Right renal cortex interstitium (tissue), 3 donors: Measurements from ENCODE around the gene CELF2. TPM values are rescaled to one million over a fixed set of nuclear protein-coding genes. Genes with fewer than 3 reads are reported as not detected.
"Not testable (repeated sequence)": the region's sequence is repeated elsewhere in the genome, so short reads cannot be mapped to it uniquely, and the experiment has no call there.

ENCODE experiments used
- DNase-seq, 3 donors: peaks; one replicate each; pipeline ENCODE4 v3.0.0-alpha.2; 2013; ENCODE audit warnings: low read depth in 3 of 3, low spot score in 2 of 3
- polyA plus RNA-seq, 3 donors: library from polyadenylated mRNA; unstranded; fragments of 120-200 nt; gene quantifications; one replicate each; pipeline ENCODE4 v1.2.1, GENCODE V29; 2013; ENCODE audit not compliant: insufficient read length in 3 of 3

CELF2 gene
- polyA plus RNA-seq, 3 donors, result 9.6 to 11.8 (median 10.8) TPM

DNA sequence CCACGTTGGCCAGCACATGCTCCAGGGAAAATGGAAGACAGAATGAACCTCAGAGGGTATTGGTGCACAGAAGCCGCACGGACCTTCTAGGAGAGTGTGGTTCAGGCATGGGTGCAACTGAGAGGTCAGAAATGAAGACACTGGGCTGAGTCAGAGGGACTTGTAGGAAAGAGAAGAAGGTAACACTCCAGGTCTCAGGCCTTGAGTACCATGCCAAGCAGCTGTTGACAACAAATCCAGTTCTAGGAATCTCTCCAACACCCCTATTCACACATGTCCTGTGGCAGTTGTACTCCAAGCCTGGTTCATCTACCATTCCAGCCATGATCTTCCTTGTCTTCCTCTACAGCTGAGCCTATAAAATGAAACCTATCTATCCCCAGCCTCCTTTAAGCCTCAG lies 342.2 kb downstream of the CELF2 start:
- no peak for DNase-seq

DNA sequence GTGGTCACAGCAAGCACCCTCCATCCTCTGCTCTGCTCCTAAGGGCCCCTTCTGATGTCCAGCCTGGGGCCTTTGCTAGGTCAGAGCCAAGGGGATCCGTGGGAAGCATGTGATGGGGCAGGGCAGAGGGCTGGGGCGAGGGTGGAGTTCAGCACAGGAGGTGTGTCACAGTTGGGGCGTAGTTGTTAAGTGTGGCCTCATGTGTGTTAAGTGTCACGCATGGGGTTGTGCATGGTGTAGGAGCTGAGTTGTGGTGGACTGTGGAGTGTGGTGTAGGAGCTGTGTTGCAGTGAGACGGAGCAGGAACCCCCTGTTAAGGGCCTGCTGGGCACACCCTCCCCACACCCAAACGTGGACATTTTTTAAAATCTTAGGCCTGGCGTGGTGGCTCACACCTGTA lies 345.8 kb downstream of the CELF2 start:
- DNase-seq, result no peak

DNA sequence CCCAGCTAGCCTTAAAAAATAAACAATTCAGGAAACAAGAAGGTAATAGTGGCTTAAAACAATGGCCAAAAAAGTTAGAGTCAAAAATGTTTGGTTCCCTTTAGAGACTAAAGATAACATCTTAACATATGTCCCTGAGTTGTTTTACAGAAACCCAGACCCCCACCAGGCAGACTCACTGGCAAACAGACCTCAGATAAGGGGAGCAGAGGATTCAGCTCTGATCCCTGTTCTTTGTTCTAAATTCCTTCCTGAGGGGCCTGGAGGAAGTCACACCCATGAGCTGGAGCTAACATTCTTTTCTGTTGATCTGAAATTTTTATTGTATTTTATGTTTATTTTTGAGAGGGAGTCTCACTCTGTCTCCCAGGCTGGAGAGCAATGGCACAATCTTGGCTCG lies 346.6 kb downstream of the CELF2 start:
- no peak for DNase-seq

DNA sequence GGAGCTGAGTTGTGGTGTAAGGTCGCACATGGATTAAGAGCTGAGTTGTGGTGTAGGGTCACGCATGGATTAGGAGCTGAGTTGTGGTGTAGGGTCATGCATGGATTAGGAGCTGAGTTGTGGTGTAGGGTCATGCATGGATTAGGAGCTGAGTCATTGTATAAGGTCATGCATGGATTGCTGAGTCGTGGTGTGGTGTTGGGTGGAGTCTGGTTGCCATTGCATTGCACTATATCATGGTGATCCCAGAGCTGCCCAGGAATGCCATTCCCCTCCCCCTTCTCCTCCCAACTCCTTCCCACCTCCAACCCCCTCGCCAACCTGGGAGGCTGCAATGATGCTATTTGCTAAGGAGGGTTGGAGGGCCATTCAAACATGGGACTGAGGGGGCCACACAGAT lies 349.2 kb downstream of the CELF2 start:
- not testable (repeated sequence) for DNase-seq

DNA sequence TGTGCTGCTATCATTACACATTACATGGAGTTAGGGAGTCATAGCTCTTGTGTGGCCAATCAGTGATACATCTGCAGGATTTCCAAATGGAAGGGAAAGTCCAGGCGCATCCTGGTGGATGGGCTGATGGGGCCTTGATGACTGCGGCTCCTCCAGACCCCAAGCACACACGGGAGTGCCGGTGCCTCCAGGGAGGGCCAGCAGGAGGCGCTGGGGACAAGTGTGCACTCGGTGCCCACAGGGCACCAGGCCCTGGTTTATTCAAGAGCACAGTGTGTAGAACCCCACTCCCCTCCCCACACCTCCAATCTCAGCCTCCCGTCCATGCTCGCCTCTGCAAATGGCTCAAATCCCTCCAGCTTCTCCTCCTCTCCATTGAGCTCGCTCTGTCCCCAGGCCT lies 349.8 kb downstream of the CELF2 start:
- DNase-seq, result no peak

DNA sequence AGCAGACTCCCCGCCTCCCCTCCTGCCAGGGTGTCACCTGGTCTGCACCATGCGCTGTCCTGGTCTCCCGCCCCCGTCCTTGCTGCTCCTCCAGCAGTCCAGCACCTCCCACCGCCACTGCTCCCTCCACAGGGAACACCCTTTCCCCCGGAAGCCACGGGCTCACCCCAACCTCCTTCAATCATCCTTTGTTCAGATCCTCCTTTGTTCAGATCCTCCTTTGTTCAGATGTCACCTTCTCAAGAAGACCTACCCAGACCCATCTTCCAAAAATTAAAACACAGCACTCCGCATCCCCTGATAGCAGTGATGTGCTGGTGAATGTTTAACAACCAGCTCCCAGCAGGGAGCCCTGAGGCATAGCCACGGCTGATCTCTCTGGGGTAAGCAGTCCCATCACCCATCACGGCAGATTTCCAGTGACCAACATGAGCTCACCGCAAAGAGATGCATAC lies 356.1 kb downstream of the CELF2 start:
- no peak for DNase-seq

DNA sequence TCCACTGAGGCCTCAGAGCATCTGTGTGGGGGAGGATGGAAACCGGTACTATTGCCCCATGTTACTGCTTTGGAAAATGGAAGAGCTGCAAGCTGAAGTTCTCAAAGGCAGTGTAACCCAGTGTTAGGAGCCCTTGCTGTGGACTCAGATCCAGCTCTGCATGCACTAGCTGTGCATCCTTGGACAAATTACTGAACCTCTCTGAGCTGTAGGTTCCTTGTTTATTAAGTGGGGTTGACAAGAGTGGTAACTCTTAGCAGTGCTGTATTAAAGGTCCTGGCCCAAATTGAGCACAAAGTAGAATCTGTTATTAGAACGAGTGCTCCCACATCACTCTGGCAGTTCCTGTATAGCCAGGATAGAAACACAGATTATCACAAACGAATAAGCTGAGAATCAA lies 359.6 kb downstream of the CELF2 start:
- DNase-seq, result no peak

DNA sequence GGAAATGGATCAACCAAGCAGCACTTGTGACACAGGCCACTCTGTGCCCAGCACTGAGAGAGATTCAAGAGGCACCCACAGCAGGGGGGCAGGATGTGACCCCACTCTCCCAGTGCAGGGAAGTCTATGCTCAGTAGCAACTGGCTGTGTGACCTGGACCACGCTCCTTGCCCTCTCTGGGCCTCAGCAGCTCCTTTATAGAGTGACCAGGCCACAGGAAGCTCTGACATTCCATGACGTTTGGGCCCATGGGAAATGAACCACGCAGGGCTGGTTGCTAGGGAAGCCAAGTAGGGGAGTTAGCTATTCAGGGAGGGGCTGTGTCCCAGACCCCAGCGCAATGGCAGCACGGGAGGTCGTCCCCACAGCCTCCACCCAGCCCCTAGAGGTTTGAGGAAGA lies 361.2 kb downstream of the CELF2 start:
- DNase-seq, result no peak

DNA sequence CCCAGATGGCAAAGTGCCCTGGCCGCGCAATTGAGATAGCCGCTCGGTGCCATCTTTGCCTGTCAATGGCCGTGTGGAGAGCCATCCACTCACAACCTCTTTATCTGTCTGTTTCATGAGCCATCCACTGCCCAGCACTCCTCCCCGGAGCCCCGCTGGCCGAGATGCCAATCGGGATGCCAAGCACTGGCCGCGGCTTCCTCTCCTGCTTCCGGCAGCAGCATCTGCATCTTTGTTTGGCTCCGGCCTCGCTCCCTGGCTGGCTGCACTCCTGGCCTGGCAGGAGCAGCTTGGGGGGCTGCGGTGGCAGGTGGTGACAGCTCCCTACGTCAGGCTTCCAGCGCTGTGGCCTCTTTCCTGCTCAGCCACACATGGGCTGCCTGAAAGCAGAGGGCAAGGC lies 362.1 kb downstream of the CELF2 start:
- no peak for DNase-seq

DNA sequence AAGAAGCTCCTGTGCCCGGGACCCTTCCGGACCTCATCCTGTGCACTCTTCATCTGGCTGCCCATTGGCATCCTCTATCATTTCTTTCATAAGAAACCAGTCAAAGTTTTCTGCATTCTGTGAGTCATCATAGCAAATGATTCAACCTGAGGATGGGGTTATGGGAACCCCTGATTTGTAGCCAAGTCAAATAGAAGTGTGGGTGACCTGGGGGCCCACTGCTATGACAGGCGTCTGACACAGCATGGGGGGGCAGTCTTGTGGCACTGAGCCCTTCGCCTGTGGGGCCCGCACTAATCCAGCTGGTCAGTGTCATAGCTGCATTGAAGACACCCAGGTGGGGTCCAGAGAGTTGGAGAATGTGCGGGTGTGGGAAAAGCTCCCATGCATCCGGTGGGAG lies 363.4 kb downstream of the CELF2 start:
- no peak for DNase-seq

DNA sequence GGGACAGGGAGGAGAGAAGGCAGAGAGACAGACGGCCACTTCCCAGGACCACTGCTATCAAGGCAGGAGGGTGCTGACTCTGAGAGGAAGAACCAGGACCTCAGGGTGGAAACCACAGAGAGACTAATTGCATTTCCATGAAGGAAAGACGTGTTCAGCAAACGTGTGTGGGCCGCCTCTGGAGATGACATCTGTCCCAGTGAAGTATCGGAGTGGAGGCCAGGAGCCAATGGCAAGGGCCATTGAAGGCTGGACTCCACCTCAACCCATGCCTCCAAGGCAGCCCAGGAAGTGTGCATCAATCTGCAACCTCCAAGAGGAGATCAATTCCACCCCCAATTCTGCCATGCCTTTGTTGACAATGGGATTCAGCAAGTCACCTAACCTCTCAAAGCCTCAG lies 363.8 kb downstream of the CELF2 start:
- DNase-seq, result no peak

DNA sequence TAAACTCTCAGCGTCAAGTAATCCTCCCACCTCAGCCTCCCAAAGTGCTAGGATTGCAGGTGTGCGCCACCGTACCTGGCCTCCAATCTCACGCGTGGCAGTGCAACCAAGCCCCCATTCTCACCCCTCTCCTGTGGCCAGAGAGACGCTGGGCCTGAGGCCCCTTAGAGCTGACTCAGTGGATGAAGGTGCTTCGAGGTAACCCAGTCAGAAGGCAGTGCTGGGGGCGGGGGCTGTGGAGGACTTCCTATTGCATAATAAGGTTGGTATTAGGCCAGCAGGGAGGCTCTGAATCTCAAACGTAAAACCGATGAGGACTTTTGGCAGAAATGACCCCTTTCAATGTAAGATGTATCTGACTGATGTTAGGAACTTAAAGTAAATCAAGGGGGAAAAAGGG lies 364.5 kb downstream of the CELF2 start:
- no peak for DNase-seq

DNA sequence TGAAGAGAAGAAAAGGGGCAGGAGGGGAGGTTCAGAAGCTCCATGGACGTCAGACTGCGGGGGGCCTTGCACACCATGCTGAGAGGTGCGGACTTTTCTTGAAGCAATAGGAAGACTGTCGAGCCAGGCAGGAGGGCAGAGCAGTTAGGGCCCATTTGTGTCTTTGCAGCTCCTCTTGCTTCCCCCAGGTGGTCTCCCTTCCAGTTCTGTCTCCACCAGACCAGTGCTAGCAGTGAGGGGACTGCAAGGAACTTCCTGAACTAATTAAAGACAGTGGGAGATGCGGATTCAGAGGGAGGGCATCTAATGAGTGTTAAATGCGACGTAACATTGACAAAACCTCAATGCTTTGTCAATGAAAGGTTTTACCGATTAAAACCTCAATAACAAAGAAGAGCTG lies 368.4 kb downstream of the CELF2 start:
- no peak for DNase-seq
